ENCODE results near the gene CABYR.

DNA sequence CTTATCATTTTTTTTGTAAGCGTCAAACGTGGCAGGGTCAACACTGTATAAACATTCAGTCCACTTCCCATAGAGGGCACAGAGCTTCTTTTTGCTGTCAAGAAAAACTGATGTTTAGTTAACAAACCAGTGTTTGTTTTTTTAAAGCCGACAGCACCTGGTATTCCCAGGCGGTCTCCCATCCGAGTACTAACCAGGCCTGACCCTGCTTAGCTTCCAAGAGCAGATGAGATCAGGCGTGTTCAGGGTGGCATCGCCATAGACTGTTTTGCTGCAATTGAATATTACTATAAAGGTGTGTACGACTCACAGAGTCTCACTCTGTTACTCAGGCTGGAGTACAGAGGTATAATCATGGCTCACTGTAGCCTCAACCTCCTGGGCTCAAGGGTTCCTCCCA lies 31.5 kb downstream of the CABYR start:
- TF ChIP-seq POLR2AphosphoS5 (IDR thresholded peaks at IDR 0.05) (no peak), CTCF (IDR thresholded peaks at IDR 0.05) (no peak), POLR2A (IDR thresholded peaks at IDR 0.05) (no peak)

Data from breast epithelium (tissue), 3 donors.